Panc1 (cell line): ENCODE results near the gene SRPRA.

Experiments
- CTCF ChIP-seq: fragments of 450-650 bp; IDR thresholded peaks from 2 replicates; pipeline ENCODE4 v1.5.1; 2017; ENCODE audit warnings: mild to moderate bottlenecking
- REST ChIP-seq, 2 experiments: IDR thresholded peaks; 2 replicates each; pipeline ENCODE4 v1.6.1; 2011 to 2012; ENCODE audit warnings: low read depth in 2 of 2, control low read depth in 1 of 2, low read length in 1 of 2, mild to moderate bottlenecking in 1 of 2, moderate library complexity in 1 of 2; ENCODE audit not compliant: insufficient read depth in 1 of 2

GRCh38 chr11:126288237-126288636 lies 19.5 kb upstream of the SRPRA start:
- no peak for TF ChIP-seq REST (IDR thresholded peaks at IDR 0.05; ENCODE audit: insufficient read depth in 1 of 2, low read depth in 2 of 2, low read length in 1 of 2)
- TF ChIP-seq CTCF: no peak
